HG02588 (cell line): ENCODE results near the gene HIVEP2.
A peak's percentile ranks its signal among the peaks of the same experiment; 100 is the strongest.

ENCODE experiments used
- ATAC-seq: cut with Tn5 transposase; IDR thresholded peaks from one replicate; pipeline ENCODE4 v1.9.1; 2021; ENCODE audit warnings: mild to moderate bottlenecking, moderate library complexity; ENCODE audit not compliant: unreplicated experiment

HIVEP2 gene

DNA sequence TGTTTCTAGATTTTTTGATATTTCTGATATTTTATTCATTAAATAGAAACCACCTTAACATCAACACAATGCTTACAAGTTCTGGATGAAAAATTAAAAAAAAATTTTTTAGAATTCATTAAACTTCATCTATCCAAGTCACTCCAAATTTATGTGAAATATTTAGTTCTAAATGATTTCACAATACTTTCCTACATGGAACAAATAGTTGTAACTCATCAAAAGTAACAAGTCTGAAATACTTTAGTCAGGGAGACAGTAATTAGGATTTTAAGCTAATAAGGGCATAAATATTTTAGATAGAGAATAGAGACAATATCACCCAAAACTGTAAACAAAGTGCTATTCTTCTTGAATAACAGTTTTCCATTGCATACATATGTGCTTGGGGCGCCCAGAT, 147.8 kb downstream of the HIVEP2 start:
- ATAC-seq, result no peak

GRCh38 chr6:142796571-142796970, 148.4 kb downstream of the HIVEP2 start:
- ATAC-seq, result no peak

GRCh38 chr6:142796024-142796423, 149.0 kb downstream of the HIVEP2 start:
- ATAC-seq, result no peak

GRCh38 chr6:142794424-142794823, 150.6 kb downstream of the HIVEP2 start:
- ATAC-seq, result no peak

DNA sequence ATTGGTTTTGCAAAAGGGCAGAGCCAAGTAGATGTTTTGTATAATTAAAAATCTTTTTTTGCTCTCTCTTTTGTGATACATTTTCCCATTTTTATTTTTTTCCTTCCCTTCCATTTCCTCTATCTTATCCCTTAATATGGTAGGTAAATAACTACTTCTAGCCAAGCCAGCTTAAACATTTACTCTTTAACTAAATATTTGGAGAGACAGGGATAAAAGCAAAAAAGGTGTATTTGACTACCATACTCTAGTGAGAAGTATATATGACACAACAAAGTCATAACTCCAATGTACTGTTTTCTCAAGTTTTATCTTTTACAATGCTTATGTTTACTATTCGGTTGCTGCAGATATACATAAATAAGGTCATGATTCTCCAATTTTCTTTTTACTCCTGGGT, 154.7 kb downstream of the HIVEP2 start:
- ATAC-seq, result no peak

DNA sequence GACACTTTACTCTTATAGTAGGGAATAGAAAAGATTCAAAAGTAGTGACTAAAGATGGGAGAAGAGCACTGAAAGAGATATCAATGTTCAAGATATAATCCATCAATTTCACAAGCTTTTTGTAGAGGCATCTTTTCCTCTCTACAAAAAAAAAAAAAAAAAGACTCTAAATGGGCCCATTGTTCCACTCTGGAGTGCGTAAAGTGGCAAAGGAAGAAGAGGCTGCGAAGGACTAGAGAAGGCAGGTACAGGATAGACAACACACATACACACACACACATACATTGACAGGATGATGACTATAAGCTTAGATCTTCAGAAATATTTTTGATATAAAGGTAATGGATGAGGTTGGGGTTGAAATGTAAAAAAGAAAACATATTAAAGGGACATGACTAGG, 157.6 kb downstream of the HIVEP2 start:
- ATAC-seq, result no peak

DNA sequence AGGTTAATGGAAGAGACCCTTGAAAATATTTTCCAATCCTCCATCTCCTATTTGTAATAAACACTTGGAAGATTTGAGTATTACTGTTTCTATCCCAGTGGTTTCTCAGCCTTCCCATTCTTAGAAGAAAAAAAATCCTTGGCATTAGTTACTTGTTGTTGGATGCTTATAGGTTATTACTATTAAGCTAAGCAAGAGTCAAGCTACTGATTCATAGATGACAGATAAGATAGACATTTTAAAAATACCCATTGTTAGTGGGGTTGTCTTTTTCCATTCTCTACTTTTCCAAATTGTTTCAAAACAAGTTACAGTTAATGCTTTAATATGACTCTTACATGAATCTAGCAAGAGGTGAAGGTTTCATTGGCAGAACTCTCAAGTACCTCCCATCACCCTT, 158.5 kb downstream of the HIVEP2 start:
- no peak for ATAC-seq

DNA sequence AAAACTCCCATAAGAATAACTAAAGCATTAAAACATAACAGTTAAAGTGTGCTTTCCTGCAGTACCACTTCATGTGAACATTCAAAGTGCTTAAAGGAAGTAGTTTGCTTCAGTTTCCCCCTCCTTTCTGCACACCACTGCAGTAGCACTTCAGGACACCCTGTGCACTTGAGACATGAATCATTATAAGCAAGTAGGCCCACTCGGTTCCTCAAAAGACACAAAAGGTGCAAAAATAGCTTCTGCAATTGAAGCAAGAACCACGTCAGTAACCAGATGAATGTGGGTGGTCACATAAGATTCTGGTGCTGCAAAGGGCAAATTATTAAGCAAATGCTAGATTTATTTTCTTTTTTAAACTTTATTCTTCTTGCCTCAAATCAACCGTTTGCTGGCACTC, 160.6 kb downstream of the HIVEP2 start:
- ATAC-seq, result peak; percentile 99

- no peak for ATAC-seq
Observed at GRCh38 chr6:142783499-142783898, 161.5 kb downstream of the HIVEP2 start.

GRCh38 chr6:142781129-142781528, 163.8 kb downstream of the HIVEP2 start:
- ATAC-seq, result no peak

- no peak for ATAC-seq
Observed at GRCh38 chr6:142773859-142774648, 170.9 kb downstream of the HIVEP2 start.

GRCh38 chr6:142773324-142773723, 171.7 kb downstream of the HIVEP2 start:
- ATAC-seq, result no peak

DNA sequence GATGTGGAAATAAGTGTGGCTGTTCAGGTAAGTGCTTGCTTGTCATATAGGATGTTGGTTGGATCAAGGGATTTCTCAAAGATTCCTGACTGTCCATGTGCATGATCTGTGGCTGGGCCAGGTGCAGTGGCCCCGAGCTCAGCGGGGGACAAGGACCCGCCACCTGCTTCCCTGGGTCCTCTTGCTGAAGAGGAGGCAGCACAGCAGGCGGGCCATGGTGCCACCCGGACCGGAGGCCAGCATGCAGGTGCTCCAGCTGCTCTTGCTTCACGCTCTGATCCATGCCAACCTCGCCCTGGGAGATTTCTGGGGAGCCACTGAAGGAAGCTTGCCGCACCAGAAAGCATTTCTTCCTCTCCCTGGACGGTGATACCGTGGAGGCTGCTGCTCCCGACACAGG, 173.8 kb downstream of the HIVEP2 start:
- ATAC-seq, result no peak

DNA sequence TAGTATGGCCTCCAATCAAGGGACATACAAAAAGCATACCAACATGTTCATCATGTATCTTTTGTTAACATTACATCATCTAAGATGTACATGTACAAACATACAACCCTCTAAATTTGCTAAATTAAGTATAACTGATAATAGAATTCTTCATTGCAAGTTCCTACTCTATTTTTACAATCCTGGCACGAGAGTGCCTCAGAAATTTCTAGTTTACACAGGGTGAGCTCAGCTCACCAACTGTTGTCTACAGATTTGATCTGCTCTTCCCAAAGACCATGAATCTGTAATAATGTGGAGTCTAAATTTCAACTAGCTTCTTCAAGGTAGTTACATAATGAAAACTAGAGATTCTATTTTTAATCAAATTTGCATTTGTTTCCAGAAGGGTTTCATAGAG, 179.7 kb downstream of the HIVEP2 start:
- no peak for ATAC-seq

GRCh38 chr6:142764311-142764710, 180.7 kb downstream of the HIVEP2 start:
- no peak for ATAC-seq

GRCh38 chr6:142763205-142763604, 181.8 kb downstream of the HIVEP2 start:
- no peak for ATAC-seq

DNA sequence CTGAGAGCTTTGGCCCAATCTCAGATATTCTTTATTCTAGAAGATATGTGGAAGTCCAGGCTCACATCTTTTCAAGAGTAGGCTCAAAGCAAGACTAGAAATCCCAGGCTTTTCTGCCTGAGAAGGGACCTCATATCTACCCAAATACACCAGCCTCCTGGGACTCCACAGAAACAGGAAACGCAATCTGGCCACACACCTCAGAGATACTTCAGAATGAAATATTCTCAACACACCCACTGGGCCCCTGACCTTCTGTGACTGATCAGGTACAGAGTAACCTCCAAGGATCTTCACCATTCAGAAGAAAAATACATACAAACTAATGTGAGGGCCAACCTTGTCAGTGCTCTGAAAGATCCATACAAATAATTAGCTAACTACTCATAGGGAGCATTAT, 183.2 kb downstream of the HIVEP2 start:
- no peak for ATAC-seq

DNA sequence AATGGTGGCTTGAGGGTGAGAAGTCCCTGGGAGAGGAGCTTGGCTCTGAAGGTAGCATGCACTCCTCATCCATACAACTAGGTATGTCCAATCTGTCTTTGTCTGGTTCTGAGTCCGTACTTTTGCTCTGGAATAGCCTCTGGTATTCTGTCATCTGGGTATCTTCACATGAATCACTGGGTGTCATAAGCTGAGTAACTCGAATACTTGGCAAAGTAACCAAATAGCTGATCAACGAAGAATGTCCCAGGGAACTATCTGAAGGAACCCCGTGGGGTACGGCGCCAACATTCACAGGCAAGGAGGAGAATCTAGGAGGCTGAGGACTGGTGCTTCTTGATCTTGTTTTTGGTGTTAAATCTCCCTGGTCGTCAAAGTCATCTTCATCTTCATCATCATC, 184.8 kb downstream of the HIVEP2 start:
- ATAC-seq, result no peak

- ATAC-seq, result no peak
Observed at GRCh38 chr6:142758629-142759025, 186.3 kb downstream of the HIVEP2 start.

DNA sequence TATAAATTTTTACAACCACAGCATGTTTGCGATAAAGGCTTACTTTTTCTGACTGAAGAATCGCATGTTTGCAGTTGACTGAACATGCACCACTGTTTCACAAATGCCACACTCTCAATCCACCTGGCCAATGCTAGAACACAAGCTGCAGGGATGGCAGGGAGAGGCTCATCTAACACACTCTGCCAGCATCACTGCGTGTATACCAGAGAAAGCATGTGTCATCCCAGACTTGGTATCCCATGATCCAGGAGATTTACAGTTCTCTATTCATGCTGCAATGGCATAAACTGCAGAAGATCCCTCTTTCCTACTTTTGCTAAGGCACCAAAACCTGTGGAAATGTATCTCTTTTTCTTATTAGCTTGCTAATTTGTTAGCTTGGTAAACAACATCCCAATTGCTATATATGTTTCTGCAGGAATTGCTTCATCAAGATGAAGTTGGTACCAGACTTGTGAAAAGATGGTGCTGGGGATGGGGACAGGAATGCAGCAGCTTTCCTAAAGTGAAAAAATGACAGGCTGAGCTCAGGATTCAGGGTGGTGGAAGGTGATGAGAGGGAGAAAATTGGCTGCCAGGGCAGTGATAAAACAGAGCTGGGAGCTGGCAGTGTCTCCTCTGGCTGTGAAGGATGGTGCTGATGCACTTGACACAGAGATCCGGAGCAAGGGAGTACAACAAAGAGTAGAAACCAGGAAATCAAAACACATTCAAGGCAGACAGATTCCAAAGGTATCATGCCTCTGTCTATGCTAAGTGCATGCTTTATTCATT, 186.9 kb downstream of the HIVEP2 start:
- no peak for ATAC-seq

DNA sequence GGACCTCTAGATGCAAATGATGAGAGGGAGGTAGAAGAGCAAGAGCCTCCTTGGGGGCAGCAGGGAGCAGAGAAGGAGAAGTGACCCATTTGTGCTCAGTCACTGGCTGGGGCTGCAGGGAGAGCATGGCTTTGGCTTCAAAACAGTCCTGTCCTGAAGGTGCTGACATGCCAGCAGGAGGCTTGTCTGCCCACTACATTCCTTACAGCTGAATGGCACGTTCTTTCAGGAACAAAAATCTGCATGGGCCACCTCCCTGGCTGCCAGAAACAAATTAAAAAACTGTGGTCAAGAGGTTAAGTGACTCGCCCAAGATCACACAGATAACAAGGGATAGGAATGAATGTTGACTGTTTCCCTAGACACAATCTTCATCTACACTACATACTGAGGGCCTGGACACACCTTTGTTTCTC, 188.8 kb downstream of the HIVEP2 start:
- ATAC-seq, result no peak

DNA sequence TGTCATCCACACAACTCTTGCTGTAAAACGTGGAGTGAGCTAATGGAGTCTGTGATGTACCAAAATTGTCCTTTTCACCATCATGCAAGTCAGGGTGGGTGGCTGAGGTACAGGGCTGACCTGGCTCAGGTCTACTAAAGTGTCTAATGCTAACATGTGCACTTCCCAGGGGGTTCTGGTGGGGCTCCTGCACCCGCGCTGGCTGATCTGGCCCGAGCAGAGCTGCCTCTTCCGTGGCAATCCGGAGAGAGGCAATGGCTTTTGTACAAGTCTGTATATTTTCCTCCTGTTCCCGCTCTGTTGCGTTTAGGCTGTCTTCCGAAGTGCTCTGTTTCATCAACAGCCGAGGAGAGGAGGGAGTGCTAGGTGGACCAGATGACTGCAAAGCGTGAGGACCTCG, 191.8 kb downstream of the HIVEP2 start:
- ATAC-seq, result no peak
